Neural crest cell (in vitro differentiated cells): ENCODE data around the gene JHY. TPM values are rescaled to one million over a fixed set of nuclear protein-coding genes. Genes with fewer than 3 reads are reported as not detected.

ENCODE experiments used
- DNase-seq: peaks from one replicate; pipeline ENCODE4 v3.0.0; 2021; ENCODE audit warnings: low read depth, mixed read lengths, low spot score
- H3K27ac Mint-ChIP-seq: one replicate; pipeline ENCODE4 v1.8.0; 2021; ENCODE audit warnings: mild to moderate bottlenecking, mixed read lengths; ENCODE audit not compliant: unreplicated experiment
- H3K27me3 Mint-ChIP-seq: 2 replicates; pipeline ENCODE4 v1.8.0; 2021; ENCODE audit warnings: low read depth, mild to moderate bottlenecking, mixed read lengths
- H3K36me3 Mint-ChIP-seq: 2 replicates; pipeline ENCODE4 v1.8.0; 2021; ENCODE audit warnings: low read depth, mild to moderate bottlenecking, mixed read lengths
- H3K4me1 Mint-ChIP-seq: 2 replicates; pipeline ENCODE4 v1.8.0; 2021; ENCODE audit warnings: mixed read lengths
- H3K4me3 Mint-ChIP-seq: one replicate; pipeline ENCODE4 v1.8.0; 2021; ENCODE audit warnings: mild to moderate bottlenecking, mixed read lengths
- H3K9me3 Mint-ChIP-seq: 2 replicates; pipeline ENCODE4 v1.8.0; 2021; ENCODE audit warnings: mixed read lengths
- total RNA-seq: library from RNA; stranded (reverse); gene quantifications from 2 replicates; pipeline ENCODE4 v1.2.1, GENCODE V29; 2021
- TF ChIP-seq, protein P1 (sequence below): fragments of 200-600 bp; sonication (generic); conservative IDR thresholded peaks from 2 replicates; pipeline ENCODE4 v1.5.0; 2021; ENCODE audit warnings: antibody characterized with exemption, mild to moderate bottlenecking

The JHY gene
- total RNA-seq, 1 donor from 2014 or later: 1.9 TPM

DNA sequence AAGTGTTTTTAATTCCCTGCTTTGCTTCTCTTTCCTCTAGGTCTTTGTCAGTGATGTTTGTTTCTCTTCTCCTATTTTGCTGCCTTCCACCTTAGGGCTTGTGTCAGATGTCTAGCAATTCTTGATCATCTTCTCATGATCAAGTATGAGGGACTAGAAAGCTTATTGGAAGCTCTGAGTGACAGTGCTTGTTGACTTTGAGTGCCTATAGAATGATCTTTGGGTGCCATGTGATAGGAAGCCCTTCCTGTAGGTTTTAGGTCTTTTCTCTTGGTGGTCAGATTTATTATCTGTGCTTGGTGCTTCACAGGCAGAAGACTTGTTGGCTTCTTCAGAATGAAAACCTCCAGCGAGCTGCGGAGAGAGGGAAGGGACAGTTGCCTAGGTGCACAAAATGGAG lies 56.0 kb downstream of the JHY start:
- no peaks in the 10 kb centered on the region for H3K36me3 Mint-ChIP-seq
- no peak overlapping the region for H3K4me3 Mint-ChIP-seq
- no peak for DNase-seq
- H3K9me3 Mint-ChIP-seq: no peaks in the 10 kb centered on the region
- TF ChIP-seq, protein P1, sequence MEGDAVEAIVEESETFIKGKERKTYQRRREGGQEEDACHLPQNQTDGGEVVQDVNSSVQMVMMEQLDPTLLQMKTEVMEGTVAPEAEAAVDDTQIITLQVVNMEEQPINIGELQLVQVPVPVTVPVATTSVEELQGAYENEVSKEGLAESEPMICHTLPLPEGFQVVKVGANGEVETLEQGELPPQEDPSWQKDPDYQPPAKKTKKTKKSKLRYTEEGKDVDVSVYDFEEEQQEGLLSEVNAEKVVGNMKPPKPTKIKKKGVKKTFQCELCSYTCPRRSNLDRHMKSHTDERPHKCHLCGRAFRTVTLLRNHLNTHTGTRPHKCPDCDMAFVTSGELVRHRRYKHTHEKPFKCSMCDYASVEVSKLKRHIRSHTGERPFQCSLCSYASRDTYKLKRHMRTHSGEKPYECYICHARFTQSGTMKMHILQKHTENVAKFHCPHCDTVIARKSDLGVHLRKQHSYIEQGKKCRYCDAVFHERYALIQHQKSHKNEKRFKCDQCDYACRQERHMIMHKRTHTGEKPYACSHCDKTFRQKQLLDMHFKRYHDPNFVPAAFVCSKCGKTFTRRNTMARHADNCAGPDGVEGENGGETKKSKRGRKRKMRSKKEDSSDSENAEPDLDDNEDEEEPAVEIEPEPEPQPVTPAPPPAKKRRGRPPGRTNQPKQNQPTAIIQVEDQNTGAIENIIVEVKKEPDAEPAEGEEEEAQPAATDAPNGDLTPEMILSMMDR: no peak
- peaks cover 6% of the 10 kb centered on the region for H3K27me3 Mint-ChIP-seq
- no peak overlapping the region for H3K27ac Mint-ChIP-seq
- no peaks in the 10 kb centered on the region for H3K4me1 Mint-ChIP-seq

DNA sequence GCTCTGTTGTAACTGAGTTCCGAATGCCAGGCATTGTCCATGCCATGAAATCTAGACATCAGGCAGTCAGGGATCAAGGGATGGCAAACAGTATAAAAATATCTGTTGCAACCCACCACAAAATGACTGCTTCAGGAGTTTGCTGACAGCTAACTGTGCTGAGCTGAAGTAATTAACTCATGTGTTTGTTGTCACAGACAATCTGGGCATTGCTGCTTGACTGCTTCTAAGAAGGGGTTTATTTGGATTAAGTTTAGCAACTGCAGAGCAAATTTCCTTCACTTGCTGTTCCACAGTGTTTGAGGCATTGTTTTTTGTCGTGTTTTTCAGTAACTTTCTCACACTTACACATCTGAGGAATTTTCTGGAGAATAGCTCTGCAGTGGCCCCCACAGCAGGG lies 68.7 kb downstream of the JHY start:
- Mint-ChIP-seq H3K36me3 (peaks cover 2% of the 10 kb centered on the region), H3K4me1 (peaks cover 26% of the 10 kb centered on the region), H3K4me3 (no peak overlapping the region), H3K9me3 (no peaks in the 10 kb centered on the region), H3K27me3 (peaks cover 18% of the 10 kb centered on the region), H3K27ac (peak overlapping the region; percentile 52)
- no peak for DNase-seq
- TF ChIP-seq, protein P1: no peak

- no peaks in the 10 kb centered on the region for H3K9me3 Mint-ChIP-seq
- no peak overlapping the region for H3K27ac Mint-ChIP-seq
- TF ChIP-seq, protein P1: no peak
- no peak for DNase-seq
- no peak overlapping the region for H3K4me3 Mint-ChIP-seq
- H3K36me3 Mint-ChIP-seq: no peaks in the 10 kb centered on the region
- peaks cover 18% of the 10 kb centered on the region for H3K27me3 Mint-ChIP-seq
- peaks cover 26% of the 10 kb centered on the region for H3K4me1 Mint-ChIP-seq
Measured at GRCh38 chr11:122954455-122954854, 71.9 kb downstream of the JHY start.

GRCh38 chr11:122963961-122964360 lies 81.4 kb downstream of the JHY start:
- DNase-seq: no peak
- Mint-ChIP-seq H3K36me3 (no peaks in the 10 kb centered on the region), H3K4me3 (no peak overlapping the region), H3K27ac (no peak overlapping the region), H3K9me3 (no peaks in the 10 kb centered on the region), H3K27me3 (peaks cover 75% of the 10 kb centered on the region), H3K4me1 (no peaks in the 10 kb centered on the region)
- TF ChIP-seq, protein P1: no peak

DNA sequence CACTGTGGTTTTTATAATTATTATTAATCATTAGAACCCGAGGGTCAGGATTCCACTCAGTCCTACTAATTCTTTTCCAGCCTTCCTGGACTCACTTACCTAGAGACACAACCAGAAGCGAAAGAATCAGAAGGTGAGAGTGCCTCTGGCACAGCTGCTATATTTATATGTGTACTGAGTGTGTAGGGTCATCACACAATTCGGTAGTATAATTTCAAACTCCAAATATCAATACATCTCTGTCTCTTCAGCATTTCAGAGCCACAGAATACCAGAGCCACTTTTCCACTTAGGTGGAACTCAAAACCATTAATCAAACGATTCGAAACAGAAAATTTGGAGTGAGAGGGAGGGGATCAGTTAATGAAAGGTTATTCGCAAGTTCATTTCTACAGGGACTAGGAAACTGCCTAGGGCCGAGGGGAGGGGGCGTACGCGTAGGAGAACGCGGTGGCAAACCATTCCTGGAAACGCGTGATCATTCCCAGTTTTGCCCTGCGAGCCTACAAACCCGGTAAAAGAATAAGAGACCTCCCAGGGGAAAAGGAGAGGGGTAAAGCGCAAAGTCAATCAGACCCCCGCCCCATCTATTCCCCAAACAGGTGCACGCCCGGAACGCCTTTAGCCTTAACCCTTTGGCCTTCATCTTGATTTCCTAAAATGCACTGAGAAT lies 93.6 kb downstream of the JHY start:
- Mint-ChIP-seq H3K4me3 (no peak overlapping the region), H3K27me3 (peaks cover 98% of the 10 kb centered on the region)
- TF ChIP-seq, protein P1: no peak

More for the DNA sequence above, 93.6 kb downstream of the JHY start:
- no peaks in the 10 kb centered on the region for H3K9me3 Mint-ChIP-seq
- peaks cover 4% of the 10 kb centered on the region for H3K36me3 Mint-ChIP-seq
- H3K4me1 Mint-ChIP-seq: peaks cover 20% of the 10 kb centered on the region
- DNase-seq: no peak
- no peak overlapping the region for H3K27ac Mint-ChIP-seq
